OCI-LY1 (cell line): ENCODE results near the gene ZNF491.

Experiments used
- H2AFZ ChIP-seq: fragments of 200-600 bp; sonication (generic), shearing (Covaris generic); 2 replicates; pipeline ENCODE4 v1.6.0; 2014; ENCODE audit warnings: antibody characterized with exemption, mild to moderate bottlenecking, low read length
- H3F3A ChIP-seq: fragments of 200-600 bp; sonication (generic), shearing (Covaris generic); 2 replicates; pipeline ENCODE4 v1.6.0; 2014; ENCODE audit warnings: mild to moderate bottlenecking, antibody characterized with exemption, low read length, moderate library complexity; ENCODE audit not compliant: insufficient read depth
- H3K27ac ChIP-seq: fragments of 200-600 bp; sonication (generic); 2 replicates; pipeline ENCODE4 v1.5.1; 2014; ENCODE audit warnings: low read length, mixed run types, mild to moderate bottlenecking, low read depth; ENCODE audit not compliant: poor library complexity, severe bottlenecking
- H3K27me3 ChIP-seq: fragments of 200-600 bp; sonication (generic); 2 replicates; pipeline ENCODE4 v1.6.0; 2014; ENCODE audit warnings: antibody characterized with exemption, mild to moderate bottlenecking, low read length, moderate library complexity; ENCODE audit not compliant: insufficient read depth
- H3K36me3 ChIP-seq: fragments of 200-600 bp; sonication (generic); 2 replicates; pipeline ENCODE4 v1.6.1; 2014; ENCODE audit warnings: mild to moderate bottlenecking, antibody characterized with exemption, low read length, moderate library complexity, mixed read lengths; ENCODE audit not compliant: insufficient read depth
- H3K4me1 ChIP-seq: fragments of 200-600 bp; sonication (generic); 2 replicates; pipeline ENCODE4 v1.5.1; 2014; ENCODE audit warnings: mild to moderate bottlenecking, low read length, moderate library complexity; ENCODE audit not compliant: insufficient read depth, severe bottlenecking
- H3K4me2 ChIP-seq: fragments of 200-600 bp; sonication (generic), shearing (Covaris generic); 2 replicates; pipeline ENCODE4 v1.6.1; 2014; ENCODE audit warnings: low read length
- H3K4me3 ChIP-seq: fragments of 200-600 bp; sonication (generic); 2 replicates; pipeline ENCODE4 v1.5.1; 2014; ENCODE audit warnings: low read length, low read depth, mild to moderate bottlenecking, mixed read lengths; ENCODE audit not compliant: poor library complexity, severe bottlenecking
- H3K79me2 ChIP-seq: fragments of 200-600 bp; shearing (Covaris generic); 2 replicates; pipeline ENCODE4 v1.6.1; 2016; ENCODE audit warnings: mixed run types, low read length, mixed read lengths; ENCODE audit not compliant: insufficient read depth
- H3K9ac ChIP-seq: fragments of 200-600 bp; sonication (generic), shearing (Covaris generic); 2 replicates; pipeline ENCODE4 v1.6.1; 2014; ENCODE audit warnings: mild to moderate bottlenecking, low read length, mixed read lengths
- H3K9me2 ChIP-seq: fragments of 200-600 bp; sonication (generic), shearing (Covaris generic); 2 replicates; pipeline ENCODE4 v1.6.1; 2014; ENCODE audit warnings: low read depth, mild to moderate bottlenecking, low read length, mixed read lengths
- H3K9me3 ChIP-seq: fragments of 200-600 bp; shearing (Covaris generic); 2 replicates; pipeline ENCODE4 v1.6.1; 2014; ENCODE audit warnings: low read length, mixed read lengths
- H4K20me1 ChIP-seq: fragments of 200-600 bp; sonication (generic), shearing (Covaris generic); 2 replicates; pipeline ENCODE4 v1.6.0; 2016; ENCODE audit warnings: mild to moderate bottlenecking, low read length; ENCODE audit not compliant: insufficient read depth
- CTCF ChIP-seq: fragments of 200-600 bp; sonication (generic), shearing (Covaris generic); IDR thresholded peaks from 2 replicates; pipeline ENCODE4 v1.5.1; 2017; ENCODE audit warnings: mild to moderate bottlenecking, antibody characterized with exemption, low read length, moderate library complexity, mixed read lengths
- EZH2 ChIP-seq: fragments of 200-600 bp; sonication (generic), shearing (Covaris generic); IDR thresholded peaks from 2 replicates; pipeline ENCODE4 v1.8.0; 2017; ENCODE audit warnings: borderline replicate concordance, mixed run types, mild to moderate bottlenecking, antibody characterized with exemption, low read length, moderate library complexity, mixed read lengths

ZNF491 gene

DNA sequence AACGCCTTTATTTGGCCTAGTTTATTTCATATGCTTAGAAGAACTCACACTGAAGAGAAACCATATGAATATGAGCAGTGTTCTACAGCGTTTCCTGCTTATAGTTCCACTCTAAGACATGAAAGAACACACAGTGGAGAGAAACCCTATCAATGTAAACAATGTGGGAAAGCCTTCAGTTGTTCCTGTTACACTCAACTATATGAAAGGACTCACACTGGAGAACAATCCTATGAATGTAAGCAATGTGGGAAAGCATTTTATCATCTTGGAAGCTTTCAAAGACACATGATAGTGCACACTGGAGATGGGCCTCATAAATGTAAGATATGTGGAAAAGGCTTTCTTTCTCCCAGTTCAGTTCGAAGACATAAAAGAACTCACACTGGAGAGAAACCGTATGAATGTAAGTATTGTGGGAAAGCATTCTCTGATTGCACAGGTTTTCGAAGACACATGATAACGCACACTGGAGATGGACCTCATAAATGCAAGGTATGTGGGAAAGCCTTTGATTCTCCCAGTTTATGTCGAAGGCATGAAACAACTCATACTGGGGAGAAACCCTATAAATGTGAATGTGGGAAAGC is 17.8 kb upstream of the ZNF491 start:
- TF ChIP-seq CTCF (no peak), EZH2 (no peak)
- H3K79me2 ChIP-seq = no peaks in the 10 kb centered on the region
- H3K27ac ChIP-seq = no peak overlapping the region
- no peaks in the 10 kb centered on the region for H3K9me2 ChIP-seq
- no peaks in the 10 kb centered on the region for H3K27me3 ChIP-seq
- H3K36me3 ChIP-seq = peaks cover 73% of the 10 kb centered on the region
- H3K4me1 ChIP-seq = no peaks in the 10 kb centered on the region
- no peak overlapping the region for H3K4me2 ChIP-seq
- H3K9ac ChIP-seq = no peak overlapping the region
- no peaks in the 10 kb centered on the region for H3F3A ChIP-seq
- peaks cover 74% of the 10 kb centered on the region for H3K9me3 ChIP-seq
- H4K20me1 ChIP-seq = no peaks in the 10 kb centered on the region
- H3K4me3 ChIP-seq = no peak overlapping the region
- H2AFZ ChIP-seq = no peak overlapping the region

DNA sequence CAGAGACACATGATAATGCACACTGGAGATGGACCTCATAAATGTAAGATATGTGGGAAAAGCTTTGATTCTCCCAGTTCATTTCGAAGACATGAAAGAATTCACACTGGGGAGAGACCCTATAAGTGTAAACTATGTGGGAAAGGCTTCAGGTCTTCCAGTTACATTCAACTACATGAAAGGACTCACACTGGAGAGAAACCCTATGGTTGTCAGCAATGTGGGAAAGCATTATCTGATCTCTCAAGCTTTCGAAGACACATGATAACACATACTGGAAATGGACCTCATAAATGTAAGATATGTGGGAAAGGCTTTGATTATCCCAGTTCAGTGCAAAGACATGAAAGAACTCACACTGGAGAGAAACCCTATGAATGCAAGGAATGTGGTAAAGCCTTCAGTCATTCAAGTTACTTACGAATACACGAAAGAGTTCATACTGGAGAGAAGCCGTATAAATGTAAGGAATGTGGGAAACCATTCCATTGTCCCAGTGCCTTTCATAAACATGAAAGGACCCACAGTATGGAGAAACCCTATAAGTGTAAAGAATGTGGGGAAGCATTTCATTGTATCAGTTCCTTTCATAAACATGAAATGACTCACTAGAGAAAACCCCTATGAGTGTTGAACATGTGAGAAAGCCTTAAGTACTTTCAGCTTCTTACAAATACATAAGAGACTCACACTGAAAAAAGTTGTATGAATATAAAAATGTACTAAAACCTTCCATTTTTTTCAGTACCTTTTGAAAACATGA is 16.8 kb upstream of the ZNF491 start:
- Histone ChIP-seq H3F3A (no peaks in the 10 kb centered on the region), H3K4me1 (no peaks in the 10 kb centered on the region), H3K36me3 (peaks cover 69% of the 10 kb centered on the region), H3K9me3 (peaks cover 70% of the 10 kb centered on the region), H3K9me2 (no peaks in the 10 kb centered on the region), H3K9ac (no peak overlapping the region), H3K27ac (no peak overlapping the region), H3K4me2 (no peak overlapping the region), H3K27me3 (no peaks in the 10 kb centered on the region), H4K20me1 (no peaks in the 10 kb centered on the region), H2AFZ (no peak overlapping the region), H3K79me2 (no peaks in the 10 kb centered on the region), H3K4me3 (no peak overlapping the region)
- TF ChIP-seq EZH2 = no peak

DNA sequence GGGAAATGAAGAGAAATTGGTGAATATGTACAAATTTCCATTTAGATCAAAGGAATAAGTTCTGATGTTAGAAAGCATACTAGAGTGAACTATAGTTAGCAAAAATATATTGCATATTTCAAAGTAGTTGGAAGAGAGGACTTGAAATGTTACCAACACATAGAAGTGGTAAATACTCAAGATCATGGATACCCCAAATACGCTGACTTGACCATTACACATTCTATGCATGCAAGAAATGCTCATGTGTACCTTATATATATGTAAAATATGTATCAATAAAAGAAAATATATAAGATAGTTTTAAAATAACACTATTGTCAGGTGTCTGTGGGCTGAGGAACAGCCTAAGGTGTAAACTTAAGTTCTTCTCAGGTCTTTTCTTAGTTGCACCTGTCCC is 14.6 kb upstream of the ZNF491 start:
- no peak overlapping the region for H3K4me3 ChIP-seq
- H3K27me3 ChIP-seq = no peaks in the 10 kb centered on the region
- H4K20me1 ChIP-seq = no peaks in the 10 kb centered on the region
- H3K9me3 ChIP-seq = peaks cover 67% of the 10 kb centered on the region
- no peak overlapping the region for H3K9ac ChIP-seq
- no peaks in the 10 kb centered on the region for H3K79me2 ChIP-seq
- no peaks in the 10 kb centered on the region for H3F3A ChIP-seq
- no peaks in the 10 kb centered on the region for H3K4me1 ChIP-seq
- H2AFZ ChIP-seq = no peak overlapping the region
- H3K36me3 ChIP-seq = peaks cover 50% of the 10 kb centered on the region
- no peak overlapping the region for H3K27ac ChIP-seq
- no peak overlapping the region for H3K4me2 ChIP-seq
- TF ChIP-seq CTCF (no peak), EZH2 (no peak)
- H3K9me2 ChIP-seq = no peaks in the 10 kb centered on the region
